Astrocyte (in vitro differentiated cells and primary cell): ENCODE results near the gene SLC6A9.

Experiments
- EZH2 ChIP-seq: IDR thresholded peaks from 2 replicates; pipeline ENCODE4 v1.6.1; 2012; ENCODE audit warnings: mild to moderate bottlenecking, low read length, inconsistent platforms; ENCODE audit not compliant: insufficient read depth
- TF ChIP-seq, protein P1 (sequence below): IDR thresholded peaks from 2 replicates; pipeline ENCODE4 v1.5.1; 2011; ENCODE audit warnings: low read depth, mild to moderate bottlenecking, inconsistent platforms, low read length, moderate library complexity; ENCODE audit not compliant: insufficient read depth

DNA sequence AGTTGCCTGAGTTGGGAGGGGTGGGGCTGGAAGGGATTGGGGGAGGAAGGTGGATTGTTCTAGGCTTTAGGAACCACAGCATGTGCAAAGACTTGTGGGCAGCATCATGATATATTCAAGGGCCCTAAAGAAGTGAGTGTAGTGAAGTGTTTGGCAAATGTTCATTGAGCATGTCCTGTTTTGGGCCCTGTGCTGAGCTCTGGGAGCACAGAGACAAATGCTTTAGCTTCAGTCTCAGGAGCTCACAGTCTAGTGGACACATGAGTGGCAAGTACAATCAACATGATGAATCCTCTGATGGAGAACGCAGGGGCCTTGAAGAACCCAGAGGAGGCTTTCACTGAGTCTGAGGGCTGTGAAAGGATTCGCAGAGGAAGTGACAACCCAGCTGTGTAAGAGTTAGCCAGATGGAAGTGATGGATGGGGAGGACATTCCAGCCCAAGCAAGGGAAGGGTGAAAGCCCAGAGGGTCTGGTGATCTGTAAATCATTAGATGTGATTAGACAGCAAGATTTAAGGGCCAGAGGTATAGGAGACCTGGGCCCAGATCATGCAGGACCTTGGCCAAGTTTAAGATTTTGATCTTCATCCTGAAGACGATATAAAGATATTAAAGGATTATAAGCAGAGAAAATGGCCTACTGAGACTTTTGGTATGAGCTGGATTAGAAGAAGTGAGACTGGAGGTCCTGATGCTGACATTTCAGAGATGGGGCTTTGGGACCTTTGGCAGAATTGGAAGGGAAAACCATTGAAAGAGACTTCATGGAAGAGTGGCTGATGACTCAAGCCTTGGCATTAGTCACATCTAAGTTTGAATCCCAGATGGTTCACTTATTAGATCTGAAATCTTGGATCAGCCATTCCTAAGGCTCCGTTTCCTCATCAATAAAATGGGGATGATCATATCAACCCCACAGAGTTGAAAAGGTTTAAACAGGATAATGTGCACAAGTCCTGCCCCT, 80.0 kb downstream of the SLC6A9 start:
- TF ChIP-seq, protein P1, sequence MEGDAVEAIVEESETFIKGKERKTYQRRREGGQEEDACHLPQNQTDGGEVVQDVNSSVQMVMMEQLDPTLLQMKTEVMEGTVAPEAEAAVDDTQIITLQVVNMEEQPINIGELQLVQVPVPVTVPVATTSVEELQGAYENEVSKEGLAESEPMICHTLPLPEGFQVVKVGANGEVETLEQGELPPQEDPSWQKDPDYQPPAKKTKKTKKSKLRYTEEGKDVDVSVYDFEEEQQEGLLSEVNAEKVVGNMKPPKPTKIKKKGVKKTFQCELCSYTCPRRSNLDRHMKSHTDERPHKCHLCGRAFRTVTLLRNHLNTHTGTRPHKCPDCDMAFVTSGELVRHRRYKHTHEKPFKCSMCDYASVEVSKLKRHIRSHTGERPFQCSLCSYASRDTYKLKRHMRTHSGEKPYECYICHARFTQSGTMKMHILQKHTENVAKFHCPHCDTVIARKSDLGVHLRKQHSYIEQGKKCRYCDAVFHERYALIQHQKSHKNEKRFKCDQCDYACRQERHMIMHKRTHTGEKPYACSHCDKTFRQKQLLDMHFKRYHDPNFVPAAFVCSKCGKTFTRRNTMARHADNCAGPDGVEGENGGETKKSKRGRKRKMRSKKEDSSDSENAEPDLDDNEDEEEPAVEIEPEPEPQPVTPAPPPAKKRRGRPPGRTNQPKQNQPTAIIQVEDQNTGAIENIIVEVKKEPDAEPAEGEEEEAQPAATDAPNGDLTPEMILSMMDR = no peak
- TF ChIP-seq EZH2 = no peak
